Measurements from ENCODE around the gene TMEM163. TPM values are rescaled to one million over a fixed set of nuclear protein-coding genes. Genes with fewer than 3 reads are reported as not detected.

TMEM163 gene
- total and polyA plus RNA-seq, 2 experiments from 2014 or later, result 1.1 TPM

- WGBS (ENCODE audit: low lambda C conversion rate, missing lambda C conversion rate), result 91% methylated on average over 6 of the region's 6 CpGs
- no peaks in the 10 kb centered on the region for H3K4me1 ChIP-seq (ENCODE audit: insufficient read depth)
- H4K20me1 ChIP-seq (ENCODE audit: insufficient read depth, poor library complexity, severe bottlenecking), result no peaks in the 10 kb centered on the region
- no peak for TF ChIP-seq CTCF (IDR thresholded peaks at IDR 0.05; ENCODE audit: poor library complexity)
- no peak overlapping the region for H3K4me3 ChIP-seq
- no peak for DNase-seq (ENCODE audit: low spot score)
- H3K4me2 ChIP-seq, result no peak overlapping the region
- H3K9me3 ChIP-seq (ENCODE audit: low read depth), result no peaks in the 10 kb centered on the region
- no peaks in the 10 kb centered on the region for H3K27me3 ChIP-seq
- H3K36me3 ChIP-seq (replicated peaks; ENCODE audit: insufficient read depth, low read depth), result no peaks in the 10 kb centered on the region
- no peak overlapping the region for H3K27ac ChIP-seq
- H3K9me2 ChIP-seq (replicated peaks; ENCODE audit: insufficient read depth), result no peaks in the 10 kb centered on the region
- no peaks in the 10 kb centered on the region for H3K79me2 ChIP-seq
- no peak overlapping the region for H2AFZ ChIP-seq
Observed at GRCh38 chr2:134454931-134455330, 263.9 kb downstream of the TMEM163 start.

- H3K27ac ChIP-seq, result no peak overlapping the region
- no peaks in the 10 kb centered on the region for H3K9me3 ChIP-seq (ENCODE audit: low read depth)
- TF ChIP-seq CTCF (IDR thresholded peaks at IDR 0.05; ENCODE audit: poor library complexity) (no peak), EZH2 (IDR thresholded peaks at IDR 0.05; ENCODE audit: borderline replicate concordance) (no peak), EZH2phosphoT487 (IDR thresholded peaks at IDR 0.05; ENCODE audit: low read depth, severe bottlenecking, unreplicated experiment) (no peak)
- H2AFZ ChIP-seq, result no peak overlapping the region
- H3K79me2 ChIP-seq, result no peaks in the 10 kb centered on the region
- H3K9me2 ChIP-seq (replicated peaks; ENCODE audit: insufficient read depth), result no peaks in the 10 kb centered on the region
- H3K4me2 ChIP-seq, result no peak overlapping the region
- no peaks in the 10 kb centered on the region for H3K4me1 ChIP-seq (ENCODE audit: insufficient read depth)
- H4K20me1 ChIP-seq (ENCODE audit: insufficient read depth, poor library complexity, severe bottlenecking), result no peaks in the 10 kb centered on the region
- no peak overlapping the region for H3K4me3 ChIP-seq
- no peaks in the 10 kb centered on the region for H3K27me3 ChIP-seq
- H3K36me3 ChIP-seq (replicated peaks; ENCODE audit: insufficient read depth, low read depth), result no peaks in the 10 kb centered on the region
- DNase-seq (ENCODE audit: low spot score), result no peak
- 81% methylated on average over 8 of the region's 8 CpGs for WGBS (ENCODE audit: low lambda C conversion rate, missing lambda C conversion rate)
Observed at GRCh38 chr2:134454426-134454825, 264.4 kb downstream of the TMEM163 start.

GRCh38 chr2:134453973-134454372 is 264.8 kb downstream of the TMEM163 start:
- WGBS (ENCODE audit: low lambda C conversion rate, missing lambda C conversion rate), result 92% methylated on average over 10 of the region's 10 CpGs
- Histone ChIP-seq H3K4me3 (no peak overlapping the region), H3K4me1 (ENCODE audit: insufficient read depth) (no peaks in the 10 kb centered on the region), H4K20me1 (ENCODE audit: insufficient read depth, poor library complexity, severe bottlenecking) (no peaks in the 10 kb centered on the region), H3K36me3 (replicated peaks; ENCODE audit: insufficient read depth, low read depth) (no peaks in the 10 kb centered on the region), H2AFZ (no peak overlapping the region), H3K9me3 (ENCODE audit: low read depth) (no peaks in the 10 kb centered on the region), H3K9me2 (replicated peaks; ENCODE audit: insufficient read depth) (no peaks in the 10 kb centered on the region), H3K79me2 (no peaks in the 10 kb centered on the region), H3K4me2 (no peak overlapping the region), H3K27ac (no peak overlapping the region), H3K27me3 (no peaks in the 10 kb centered on the region)
- no peak for DNase-seq (ENCODE audit: low spot score)
- TF ChIP-seq EZH2phosphoT487 (IDR thresholded peaks at IDR 0.05; ENCODE audit: low read depth, severe bottlenecking, unreplicated experiment) (no peak), EZH2 (IDR thresholded peaks at IDR 0.05; ENCODE audit: borderline replicate concordance) (no peak), CTCF (IDR thresholded peaks at IDR 0.05; ENCODE audit: poor library complexity) (no peak)

GRCh38 chr2:134453476-134453875 is 265.3 kb downstream of the TMEM163 start:
- no peak overlapping the region for H3K4me2 ChIP-seq
- H2AFZ ChIP-seq, result no peak overlapping the region
- H4K20me1 ChIP-seq (ENCODE audit: insufficient read depth, poor library complexity, severe bottlenecking), result no peaks in the 10 kb centered on the region
- H3K36me3 ChIP-seq (replicated peaks; ENCODE audit: insufficient read depth, low read depth), result no peaks in the 10 kb centered on the region
- no peak for DNase-seq (ENCODE audit: low spot score)
- WGBS (ENCODE audit: low lambda C conversion rate, missing lambda C conversion rate), result 73% methylated on average over 4 of the region's 4 CpGs
- TF ChIP-seq EZH2 (IDR thresholded peaks at IDR 0.05; ENCODE audit: borderline replicate concordance), result no peak
- TF ChIP-seq CTCF (IDR thresholded peaks at IDR 0.05; ENCODE audit: poor library complexity), result no peak
- no peaks in the 10 kb centered on the region for H3K4me1 ChIP-seq (ENCODE audit: insufficient read depth)
- no peaks in the 10 kb centered on the region for H3K27me3 ChIP-seq
- no peak overlapping the region for H3K27ac ChIP-seq
- no peak overlapping the region for H3K4me3 ChIP-seq
- no peaks in the 10 kb centered on the region for H3K9me3 ChIP-seq (ENCODE audit: low read depth)
- no peaks in the 10 kb centered on the region for H3K9me2 ChIP-seq (replicated peaks; ENCODE audit: insufficient read depth)
- no peaks in the 10 kb centered on the region for H3K79me2 ChIP-seq

All from hepatocyte (in vitro differentiated cells).